ENCODE measurements around the gene TACC2.

- TF ChIP-seq POLR2A (IDR thresholded peaks at IDR 0.05; ENCODE audit: low read length) (no peak), GATA1 (IDR thresholded peaks at IDR 0.05; ENCODE audit: low read depth, low read length) (no peak)
Observed at GRCh38 chr10:122253605-122254004, 264.6 kb downstream of the TACC2 start.
